ENCODE data around the gene HOMER2. TPM values are rescaled to one million over a fixed set of nuclear protein-coding genes. Genes with fewer than 3 reads are reported as not detected.

The HOMER2 gene
- total RNA-seq, 4 donors from 2014 or later = 3.6 to 9.8 (median 7.4) TPM

- TF ChIP-seq, protein P1, sequence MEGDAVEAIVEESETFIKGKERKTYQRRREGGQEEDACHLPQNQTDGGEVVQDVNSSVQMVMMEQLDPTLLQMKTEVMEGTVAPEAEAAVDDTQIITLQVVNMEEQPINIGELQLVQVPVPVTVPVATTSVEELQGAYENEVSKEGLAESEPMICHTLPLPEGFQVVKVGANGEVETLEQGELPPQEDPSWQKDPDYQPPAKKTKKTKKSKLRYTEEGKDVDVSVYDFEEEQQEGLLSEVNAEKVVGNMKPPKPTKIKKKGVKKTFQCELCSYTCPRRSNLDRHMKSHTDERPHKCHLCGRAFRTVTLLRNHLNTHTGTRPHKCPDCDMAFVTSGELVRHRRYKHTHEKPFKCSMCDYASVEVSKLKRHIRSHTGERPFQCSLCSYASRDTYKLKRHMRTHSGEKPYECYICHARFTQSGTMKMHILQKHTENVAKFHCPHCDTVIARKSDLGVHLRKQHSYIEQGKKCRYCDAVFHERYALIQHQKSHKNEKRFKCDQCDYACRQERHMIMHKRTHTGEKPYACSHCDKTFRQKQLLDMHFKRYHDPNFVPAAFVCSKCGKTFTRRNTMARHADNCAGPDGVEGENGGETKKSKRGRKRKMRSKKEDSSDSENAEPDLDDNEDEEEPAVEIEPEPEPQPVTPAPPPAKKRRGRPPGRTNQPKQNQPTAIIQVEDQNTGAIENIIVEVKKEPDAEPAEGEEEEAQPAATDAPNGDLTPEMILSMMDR (IDR thresholded peaks at IDR 0.05; ENCODE audit: low read depth) = no peak
Observed at GRCh38 chr15:82986442-82986780, 33.9 kb upstream of the HOMER2 start.

- TF ChIP-seq, protein P1 (IDR thresholded peaks at IDR 0.05; ENCODE audit: low read depth) = no peak
Observed at GRCh38 chr15:82985688-82986441, 33.3 kb upstream of the HOMER2 start, which contains the start of gene RAMAC. Gene RAMAC (plus strand): TSS chr15:82986210. CDS start chr15:82989019, 2,809 bp downstream.

DNA sequence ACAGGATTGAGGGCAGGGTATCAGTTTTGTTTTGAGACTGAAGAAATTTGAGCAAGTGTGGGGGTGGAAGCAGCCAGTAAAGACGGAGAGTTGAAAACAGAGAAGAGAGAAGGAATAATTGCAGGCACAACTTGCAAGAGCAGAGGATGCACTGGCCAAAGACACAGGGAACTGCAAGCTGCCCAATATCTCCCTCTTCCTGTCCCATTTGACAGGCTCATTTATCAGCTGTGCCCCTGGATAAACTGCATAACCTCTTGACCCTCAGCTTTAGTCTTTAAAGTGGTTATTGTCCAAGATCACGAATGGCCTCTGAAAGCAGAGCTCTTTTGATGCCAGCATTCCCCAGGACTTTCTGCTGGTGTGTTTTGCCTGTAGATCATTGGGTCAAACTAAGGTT, 28.5 kb upstream of the HOMER2 start:
- TF ChIP-seq, protein P1 (IDR thresholded peaks at IDR 0.05; ENCODE audit: low read depth) = no peak

DNA sequence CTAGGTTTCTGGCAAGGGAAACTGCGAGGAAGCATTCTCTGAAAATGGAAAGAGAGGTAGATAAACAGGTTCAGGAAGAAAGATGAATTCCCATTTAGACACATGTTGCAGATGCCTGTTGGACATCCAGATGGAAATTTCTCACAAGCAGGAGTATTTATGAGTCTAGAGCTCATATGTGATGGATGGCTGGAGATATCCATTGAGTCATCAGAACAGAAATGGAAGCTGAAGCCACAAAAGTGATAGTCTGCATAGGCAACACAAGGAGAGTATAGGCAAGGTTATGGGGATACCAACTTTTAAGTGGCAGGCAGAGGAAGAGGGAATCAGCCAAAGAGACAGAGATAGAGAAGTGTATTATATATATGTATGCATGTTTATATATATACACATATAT, 27.2 kb upstream of the HOMER2 start:
- TF ChIP-seq, protein P1 (IDR thresholded peaks at IDR 0.05; ENCODE audit: low read depth) = no peak

GRCh38 chr15:82978438-82978837, 25.9 kb upstream of the HOMER2 start:
- TF ChIP-seq, protein P1 (IDR thresholded peaks at IDR 0.05; ENCODE audit: low read depth) = no peak

DNA sequence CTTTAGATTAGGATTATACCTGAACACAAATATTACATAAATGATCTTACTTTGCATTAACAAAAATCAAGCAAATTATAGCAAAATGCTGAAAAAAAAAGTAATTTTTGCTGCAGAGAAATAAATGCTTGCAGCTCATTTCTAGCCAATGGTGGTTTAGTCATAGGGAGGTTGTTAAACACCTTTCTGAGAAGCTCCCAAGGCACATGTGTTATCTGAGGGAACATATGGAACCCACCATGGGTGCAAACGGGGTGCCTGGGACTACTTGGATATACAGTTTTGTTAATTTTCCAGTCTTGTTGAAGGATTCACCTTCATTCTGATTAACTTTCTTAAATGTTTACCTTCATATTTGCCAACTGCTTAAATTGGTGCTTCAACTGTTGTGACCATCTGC, 24.6 kb upstream of the HOMER2 start:
- TF ChIP-seq, protein P1 (IDR thresholded peaks at IDR 0.05; ENCODE audit: low read depth) = no peak

- TF ChIP-seq, protein P1 (IDR thresholded peaks at IDR 0.05; ENCODE audit: low read depth) = no peak
Observed at GRCh38 chr15:82972990-82973389, 20.5 kb upstream of the HOMER2 start.

All from subcutaneous adipose tissue (tissue), 4 donors.